Measurements from ENCODE around the gene COX7A2L.
"Not testable (repeated sequence)": the region's sequence is repeated elsewhere in the genome, so short reads cannot be mapped to it uniquely, and the experiment has no call there.

The COX7A2L gene

DNA sequence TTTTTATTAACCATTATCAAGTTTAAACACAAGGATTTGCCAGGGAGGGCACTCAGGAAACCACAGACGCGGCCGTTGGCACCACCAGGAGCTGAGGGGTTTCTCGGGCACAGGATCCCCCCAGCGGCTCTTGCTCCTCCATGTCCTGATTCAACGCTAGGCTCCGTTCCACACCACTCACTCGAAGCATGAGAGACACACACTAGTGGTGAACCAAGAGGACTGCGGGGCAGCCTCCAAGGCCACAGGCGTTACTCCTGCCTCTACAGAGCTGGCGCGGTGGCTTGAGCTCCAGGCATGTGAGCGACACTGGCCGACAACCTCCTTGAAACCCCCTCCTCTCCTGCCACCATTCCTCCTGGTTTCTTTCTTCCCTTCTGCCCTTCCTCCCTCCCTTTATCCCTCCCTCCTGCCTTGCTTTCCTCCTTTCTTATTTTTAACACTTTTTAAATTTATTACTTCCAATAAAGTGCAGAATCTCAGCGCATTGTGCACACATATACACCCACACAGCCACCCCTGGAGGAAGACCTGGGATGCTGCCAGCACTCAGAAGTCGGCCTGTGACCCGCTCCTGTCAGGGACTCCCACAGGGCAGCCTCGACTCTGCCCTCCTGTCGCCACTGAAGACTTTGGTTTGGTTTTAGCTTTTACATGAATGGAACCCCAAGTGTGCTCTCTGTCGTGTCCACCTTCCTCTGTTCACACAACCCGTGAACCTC is 21.7 kb downstream of the COX7A2L start:
- no peak for DNase-seq (ENCODE audit: low read depth)

DNA sequence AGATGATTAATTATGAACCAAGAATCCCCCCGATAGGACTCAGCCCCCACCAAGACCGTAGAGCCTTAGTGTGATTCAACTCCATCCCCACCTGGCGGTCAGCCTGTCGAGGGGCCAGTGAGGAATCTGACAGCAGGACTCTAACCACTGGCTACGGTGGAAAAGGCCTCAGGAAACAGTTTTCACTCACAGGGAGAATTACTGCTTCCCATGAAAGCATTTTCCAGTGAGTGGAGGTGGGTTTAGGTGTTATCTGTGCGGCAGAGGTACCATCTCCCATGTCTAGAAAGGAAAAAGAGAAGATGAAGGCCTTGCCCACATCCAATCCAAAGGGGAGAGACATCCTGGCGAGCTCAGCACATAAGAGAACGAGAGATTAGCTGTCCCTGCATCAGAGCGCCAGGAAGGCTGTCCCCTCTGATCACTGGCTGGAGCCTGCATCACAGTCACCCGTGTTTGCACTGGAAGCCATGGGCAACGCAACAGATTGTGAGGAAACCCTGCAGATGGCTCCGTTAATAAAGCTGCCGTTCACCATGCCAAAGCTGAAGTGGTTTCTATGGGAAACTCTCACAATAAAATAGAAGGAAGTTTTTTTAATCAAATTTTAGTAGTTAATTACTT is 22.3 kb downstream of the COX7A2L start:
- no peak for DNase-seq (ENCODE audit: low read depth)

DNA sequence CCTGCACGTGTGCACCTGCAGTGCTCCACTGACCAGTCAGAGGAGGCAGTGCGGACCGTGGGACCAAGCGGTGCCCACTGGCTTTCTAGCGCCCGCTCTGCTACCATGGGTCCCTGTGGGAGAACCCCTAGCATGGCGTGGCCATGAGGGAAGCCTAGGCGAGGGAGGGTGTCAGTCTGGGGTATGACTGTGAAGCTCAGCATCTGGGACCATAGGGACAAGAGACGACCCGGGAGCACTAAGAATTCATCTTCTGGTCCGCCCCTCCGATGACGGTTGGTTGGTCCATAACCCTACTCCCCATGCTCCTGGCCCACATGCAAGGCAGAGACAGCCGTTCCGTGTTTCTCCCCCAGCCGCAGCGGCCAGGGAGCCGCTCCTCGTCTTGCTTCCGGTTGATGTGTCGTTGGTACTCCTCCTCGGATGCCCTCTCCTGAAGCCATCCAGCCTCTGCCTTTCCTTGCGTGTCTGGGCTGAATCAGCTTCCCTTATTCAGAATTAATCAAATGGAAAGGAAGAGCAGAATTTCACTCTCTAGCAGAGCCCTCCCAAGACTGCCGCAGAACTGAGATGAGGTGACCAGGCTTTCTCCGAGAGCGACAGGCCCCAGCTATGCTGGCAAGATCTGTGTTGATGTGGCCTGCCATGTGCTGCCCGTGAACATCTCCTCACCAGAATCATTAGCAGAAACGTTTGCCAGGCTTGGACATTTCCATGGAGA is 23.0 kb downstream of the COX7A2L start:
- no peak for DNase-seq (ENCODE audit: low read depth)

DNA sequence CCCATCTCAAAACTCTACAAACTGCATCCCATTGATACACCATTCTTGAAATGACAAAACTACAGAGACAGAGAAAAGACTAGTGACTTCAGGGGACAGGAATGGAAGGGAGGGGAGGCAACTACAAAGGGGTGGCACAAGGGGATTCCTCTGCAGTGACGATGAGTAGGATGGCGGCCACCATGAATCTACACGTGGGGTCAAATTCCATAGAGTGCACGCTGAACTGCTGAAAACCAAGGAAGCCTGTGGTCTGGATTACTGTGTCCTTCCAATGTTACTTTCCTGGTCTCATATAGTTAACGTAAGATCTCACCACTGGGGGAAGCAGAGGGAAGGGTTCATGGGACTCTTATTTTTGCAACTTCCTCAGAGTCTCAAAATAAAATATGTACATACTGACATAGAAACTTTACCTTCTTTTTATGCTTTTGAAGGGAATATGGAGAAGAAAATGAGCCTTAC is 23.6 kb downstream of the COX7A2L start:
- no peak for DNase-seq (ENCODE audit: low read depth)

DNA sequence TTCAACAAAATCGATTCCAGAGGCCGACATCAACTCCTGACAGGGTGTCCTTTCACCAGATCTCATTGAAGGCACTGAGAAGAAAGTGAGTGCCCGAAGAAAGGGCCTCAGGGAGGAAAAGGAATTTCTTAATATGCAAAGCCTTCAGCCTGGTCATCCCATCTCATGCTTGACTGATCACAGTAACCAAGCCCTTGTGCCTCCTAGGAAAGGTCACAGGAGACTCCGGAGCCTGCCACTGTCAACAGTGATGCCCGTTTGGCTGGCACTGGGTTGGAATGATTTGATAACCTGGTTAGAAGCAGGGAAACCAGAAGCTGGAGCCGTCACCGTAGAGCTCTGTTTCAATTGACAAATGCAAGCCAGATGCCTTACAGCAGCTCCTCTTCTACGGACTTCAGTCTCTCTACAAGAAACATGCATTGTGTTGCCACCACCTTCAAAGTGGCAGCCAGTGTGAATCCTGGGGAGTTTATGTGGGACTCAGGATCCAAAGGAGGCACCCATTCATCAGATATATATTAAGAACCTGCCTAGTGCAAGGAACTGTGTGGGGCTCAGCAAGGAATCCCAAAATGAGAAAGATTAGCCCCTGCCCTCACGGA is 24.6 kb downstream of the COX7A2L start:
- DNase-seq (ENCODE audit: low read depth): no peak

DNA sequence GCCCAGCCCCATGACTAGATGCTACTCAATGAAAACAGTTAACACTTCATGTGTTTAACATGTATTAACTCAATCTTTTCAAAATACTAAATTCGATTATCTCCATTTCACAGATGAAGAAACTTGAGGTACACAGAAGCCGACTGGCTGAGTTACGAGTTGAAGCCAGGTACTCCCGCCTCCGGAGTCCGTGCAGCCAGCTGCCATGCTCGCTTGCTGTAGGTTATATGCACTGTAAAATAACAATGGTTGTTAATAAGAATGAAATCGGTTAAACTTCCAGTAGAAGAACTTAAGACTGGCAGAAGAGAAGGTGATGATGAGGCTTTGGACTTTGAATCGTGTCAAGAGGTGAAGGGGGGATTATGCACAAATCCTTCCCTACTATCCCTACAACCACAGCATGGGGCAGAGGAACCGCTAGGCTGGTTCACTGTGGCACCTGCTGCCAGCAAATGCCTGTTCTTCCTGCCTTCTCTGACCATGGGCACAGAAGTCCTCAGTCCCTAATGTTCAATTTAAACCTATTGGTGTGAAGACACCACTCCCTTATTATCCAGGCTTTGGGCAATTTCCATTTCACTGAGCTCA is 25.4 kb downstream of the COX7A2L start:
- DNase-seq (ENCODE audit: low read depth): no peak

DNA sequence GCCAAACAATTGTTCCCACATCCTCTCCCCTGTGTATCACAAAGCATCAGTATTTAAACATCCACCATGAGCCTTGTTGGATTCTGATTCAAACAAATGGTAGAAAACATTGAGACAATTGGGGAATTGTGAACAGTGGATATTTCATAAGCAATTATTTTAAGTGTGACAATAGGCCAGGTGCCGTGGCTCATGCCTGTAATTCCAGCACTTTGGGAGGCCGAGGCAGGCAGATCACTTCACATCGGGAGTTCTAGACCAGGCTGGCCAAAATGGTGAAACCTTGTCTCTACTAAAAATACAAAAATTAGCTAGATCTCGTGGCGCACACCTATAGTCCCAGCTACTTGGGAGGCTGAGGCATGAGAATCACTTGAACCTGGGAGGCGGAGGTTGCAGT is 26.2 kb downstream of the COX7A2L start:
- DNase-seq (ENCODE audit: low read depth): not testable (repeated sequence)

DNA sequence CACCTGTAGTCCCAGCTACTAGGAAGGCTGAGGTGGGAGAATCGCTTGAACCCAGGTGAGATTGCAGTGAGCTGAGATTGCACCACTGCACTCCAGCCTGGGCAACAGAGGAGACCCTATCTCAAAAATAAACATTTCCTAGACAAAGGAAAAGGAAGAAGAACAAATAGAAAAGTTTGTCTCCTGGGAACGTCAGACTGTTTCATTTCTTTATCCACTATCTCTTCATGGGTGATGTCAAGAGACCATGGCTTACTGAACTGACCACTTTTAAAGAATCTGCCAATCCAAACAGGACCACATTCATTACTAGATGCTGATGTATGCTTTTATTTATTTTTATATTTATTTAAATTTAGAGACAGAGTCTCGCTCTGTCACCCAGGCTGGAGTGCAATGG is 26.8 kb downstream of the COX7A2L start:
- no peak for DNase-seq (ENCODE audit: low read depth)

DNA sequence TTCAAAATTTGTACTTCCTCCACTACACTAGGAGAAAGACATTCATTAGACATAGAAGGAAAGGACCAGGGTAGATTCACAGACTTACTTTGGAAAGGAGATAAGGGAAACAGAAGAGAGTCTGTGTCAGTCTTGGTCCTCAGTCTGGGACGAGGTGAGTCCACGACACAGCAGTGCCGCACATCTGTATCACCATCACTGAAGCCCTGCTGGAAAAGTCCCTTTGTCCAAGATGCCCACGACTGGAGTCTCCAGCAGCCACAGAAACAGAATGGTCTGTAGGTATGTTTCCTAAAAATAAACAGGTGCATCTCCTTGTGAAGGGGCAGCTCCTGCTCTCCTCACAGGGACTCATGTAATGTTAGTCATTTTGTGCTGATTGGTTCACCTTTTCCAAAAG is 27.4 kb downstream of the COX7A2L start:
- DNase-seq (ENCODE audit: low read depth): no peak

DNA sequence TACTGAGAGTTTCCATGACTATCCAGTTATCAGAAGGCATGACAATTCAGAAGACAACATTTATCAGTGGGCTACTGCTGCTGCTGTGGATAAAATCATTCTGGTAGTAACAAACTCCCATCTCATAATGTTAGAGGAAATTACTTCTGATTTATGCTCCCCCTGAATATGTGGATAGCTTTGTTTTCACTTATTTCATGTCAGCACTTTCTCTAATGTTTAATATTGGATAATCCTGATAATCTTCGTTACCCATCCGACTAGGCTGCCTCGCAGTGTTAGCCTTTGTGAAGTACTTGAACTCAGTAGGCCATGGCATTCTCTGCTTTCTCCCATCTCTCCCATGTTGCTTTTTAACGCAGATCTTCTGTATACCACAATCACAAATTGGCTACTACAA is 28.4 kb downstream of the COX7A2L start:
- DNase-seq (ENCODE audit: low read depth): no peak

DNA sequence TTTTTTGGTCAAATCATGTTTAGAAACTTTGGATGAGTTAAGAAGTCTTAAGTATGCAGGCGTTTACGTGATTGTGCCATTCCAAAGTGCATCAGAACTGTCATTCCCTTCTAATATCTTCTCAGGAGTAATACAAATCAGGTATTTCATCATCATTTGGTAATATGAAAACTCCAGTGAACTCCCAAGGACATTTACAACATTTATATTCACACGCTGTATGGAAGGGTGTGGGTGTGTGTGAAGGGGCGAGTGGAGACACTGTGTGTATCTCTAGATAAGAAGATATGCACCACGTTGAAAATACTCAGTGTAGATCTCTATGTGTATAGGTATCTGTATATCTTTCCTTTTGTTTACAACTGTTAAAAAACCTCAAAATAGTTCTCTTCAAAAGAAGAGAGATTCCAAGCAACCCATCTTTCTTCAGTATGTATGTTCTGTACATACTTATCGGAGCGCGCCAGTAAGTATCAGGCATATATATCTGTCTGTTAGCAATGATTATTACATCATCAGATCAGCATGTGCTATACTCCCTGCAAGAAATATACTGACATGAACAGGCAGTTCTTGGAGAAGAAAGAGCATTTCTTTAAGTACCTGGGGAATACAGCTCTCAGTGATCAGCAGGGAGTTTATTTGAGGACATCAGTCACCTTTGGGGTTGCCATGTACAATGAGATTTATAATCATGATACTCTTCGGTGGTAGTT is 29.3 kb downstream of the COX7A2L start:
- DNase-seq (ENCODE audit: low read depth): no peak

DNA sequence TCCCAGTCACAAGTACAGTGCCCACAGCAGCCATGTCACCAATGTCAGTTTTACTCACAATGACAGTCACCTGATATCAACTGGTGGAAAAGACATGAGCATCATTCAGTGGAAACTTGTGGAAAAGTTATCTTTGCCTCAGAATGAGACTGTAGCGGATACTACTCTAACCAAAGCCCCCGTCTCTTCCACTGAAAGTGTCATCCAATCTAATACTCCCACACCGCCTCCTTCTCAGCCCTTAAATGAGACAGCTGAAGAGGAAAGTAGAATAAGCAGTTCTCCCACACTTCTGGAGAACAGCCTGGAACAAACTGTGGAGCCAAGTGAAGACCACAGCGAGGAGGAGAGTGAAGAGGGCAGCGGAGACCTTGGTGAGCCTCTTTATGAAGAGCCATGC is 31.3 kb downstream of the COX7A2L start:
- no peak for DNase-seq (ENCODE audit: low read depth)

DNA sequence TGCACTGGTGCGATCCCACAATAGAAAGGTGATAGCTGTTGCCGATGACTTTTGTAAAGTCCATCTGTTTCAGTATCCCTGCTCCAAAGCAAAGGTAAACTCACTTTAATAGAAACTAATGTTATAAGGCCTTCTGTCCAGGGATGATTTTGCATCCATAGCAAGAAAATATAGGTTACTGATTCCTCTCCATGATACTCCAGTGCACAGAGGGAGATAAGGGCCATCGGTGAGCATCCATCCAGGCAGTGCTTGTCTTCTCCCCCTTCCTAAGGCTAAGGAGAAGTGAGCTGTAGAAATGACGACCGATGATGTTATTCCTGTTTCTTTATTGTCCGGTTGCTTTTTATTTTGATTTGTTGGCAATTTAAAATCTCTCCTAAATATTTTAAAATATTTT is 32.1 kb downstream of the COX7A2L start:
- no peak for DNase-seq (ENCODE audit: low read depth)

DNA sequence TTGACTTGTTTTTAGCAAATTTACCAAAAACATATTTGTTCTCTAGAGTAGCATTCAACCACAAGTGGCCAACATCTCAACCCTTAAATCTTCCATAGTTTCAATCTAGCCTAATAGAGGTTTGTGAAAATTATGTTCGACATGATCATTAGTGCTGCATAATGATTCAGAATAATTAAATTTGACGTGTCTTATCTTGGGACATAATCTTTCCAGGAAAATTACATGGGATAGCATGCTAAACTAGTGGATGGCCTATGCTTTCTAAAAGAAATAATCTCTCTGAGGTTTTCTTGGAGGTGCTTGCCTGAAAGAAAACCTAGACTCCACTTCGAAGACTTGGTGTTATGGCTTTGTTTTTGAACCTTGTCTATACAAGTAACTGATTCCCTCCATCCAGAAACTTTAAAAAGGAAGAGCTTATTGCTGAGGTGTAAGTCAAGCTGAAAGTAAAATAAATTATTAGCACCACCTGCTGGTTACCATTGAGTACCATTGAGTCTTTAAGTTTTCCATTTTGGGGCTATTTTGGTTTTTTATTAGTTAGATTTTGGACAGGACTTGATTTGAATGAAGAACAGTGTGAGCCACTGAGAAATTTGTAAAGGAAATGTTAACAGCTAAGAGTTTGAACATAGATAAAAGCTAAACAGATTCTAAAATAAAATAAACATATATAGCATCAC is 32.7 kb downstream of the COX7A2L start:
- DNase-seq (ENCODE audit: low read depth): no peak

DNA sequence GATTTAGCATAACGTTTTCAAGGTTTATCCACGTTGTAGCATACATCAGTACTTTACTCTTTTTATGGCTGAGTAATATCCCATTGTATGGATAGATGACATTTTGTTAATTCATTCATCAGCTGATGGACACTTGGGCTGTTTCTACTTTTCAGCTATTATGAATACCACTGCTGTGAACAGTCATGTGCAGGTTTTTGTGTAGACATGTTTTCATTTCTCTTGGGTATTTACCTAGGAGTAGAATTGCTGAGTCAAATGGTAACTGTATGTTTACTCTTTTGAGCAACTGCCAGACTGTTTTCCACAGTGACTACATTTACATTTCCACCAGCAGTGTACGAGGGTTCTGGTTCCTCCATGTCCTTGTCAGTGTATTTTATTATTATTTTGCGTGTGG is 33.9 kb downstream of the COX7A2L start:
- no peak for DNase-seq (ENCODE audit: low read depth)

DNA sequence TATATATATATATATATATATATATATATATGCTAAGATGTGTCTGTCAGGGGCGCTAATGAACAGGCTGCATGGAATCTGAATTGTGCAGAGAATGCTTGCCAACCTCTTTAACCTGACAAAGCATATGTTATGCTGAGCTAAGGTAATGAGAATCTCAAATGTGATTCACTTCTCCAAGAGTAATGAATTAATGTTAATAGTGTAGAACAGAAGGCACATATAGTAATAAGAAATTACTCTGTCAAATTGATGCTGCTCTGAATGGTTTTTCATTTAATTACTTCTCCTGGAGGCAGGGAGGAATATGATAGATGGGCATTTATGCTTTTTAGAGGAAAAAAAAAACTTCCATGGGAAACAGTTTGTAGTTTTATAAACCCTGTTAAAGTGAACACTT is 35.4 kb downstream of the COX7A2L start:
- DNase-seq (ENCODE audit: low read depth): no peak

DNA sequence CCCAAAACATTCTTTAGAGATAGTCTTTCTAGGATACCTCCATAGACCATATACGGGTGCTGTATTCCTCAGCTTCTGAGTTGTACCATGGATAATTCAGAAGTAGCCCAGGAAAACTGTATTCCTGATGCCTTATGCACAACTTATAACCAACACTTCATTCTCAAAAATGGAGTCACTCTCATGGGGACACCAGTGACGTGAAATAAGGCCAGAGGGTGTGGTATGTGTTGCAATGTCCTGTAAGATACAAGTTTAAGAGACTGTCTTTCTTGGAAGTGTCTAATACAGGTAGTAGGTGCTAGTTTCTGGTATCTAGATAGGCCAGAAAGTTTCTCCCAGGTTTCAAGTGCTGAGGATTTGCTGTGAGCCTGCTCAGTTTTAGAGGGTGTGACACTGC is 36.1 kb downstream of the COX7A2L start:
- no peak for DNase-seq (ENCODE audit: low read depth)

DNA sequence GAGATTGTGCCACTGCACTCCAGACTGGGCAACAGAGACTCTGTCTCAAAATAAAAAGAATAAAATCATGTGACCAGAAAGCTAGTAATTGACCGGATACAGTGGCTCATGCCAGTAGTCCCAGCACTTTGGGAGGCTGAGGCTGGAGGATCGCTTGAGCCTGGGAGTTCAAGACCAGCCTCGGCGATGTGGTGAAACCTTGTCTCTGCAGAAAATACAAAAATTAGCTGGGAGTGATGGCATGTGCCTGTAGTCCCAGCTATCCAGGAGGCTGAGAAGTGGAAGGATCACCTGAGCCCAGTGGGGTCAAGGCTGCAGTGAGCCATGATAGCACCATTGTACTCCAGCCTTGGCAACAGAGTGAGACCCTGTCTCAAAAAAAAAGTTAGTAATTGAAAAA is 36.8 kb downstream of the COX7A2L start:
- DNase-seq (ENCODE audit: low read depth): no peak

DNA sequence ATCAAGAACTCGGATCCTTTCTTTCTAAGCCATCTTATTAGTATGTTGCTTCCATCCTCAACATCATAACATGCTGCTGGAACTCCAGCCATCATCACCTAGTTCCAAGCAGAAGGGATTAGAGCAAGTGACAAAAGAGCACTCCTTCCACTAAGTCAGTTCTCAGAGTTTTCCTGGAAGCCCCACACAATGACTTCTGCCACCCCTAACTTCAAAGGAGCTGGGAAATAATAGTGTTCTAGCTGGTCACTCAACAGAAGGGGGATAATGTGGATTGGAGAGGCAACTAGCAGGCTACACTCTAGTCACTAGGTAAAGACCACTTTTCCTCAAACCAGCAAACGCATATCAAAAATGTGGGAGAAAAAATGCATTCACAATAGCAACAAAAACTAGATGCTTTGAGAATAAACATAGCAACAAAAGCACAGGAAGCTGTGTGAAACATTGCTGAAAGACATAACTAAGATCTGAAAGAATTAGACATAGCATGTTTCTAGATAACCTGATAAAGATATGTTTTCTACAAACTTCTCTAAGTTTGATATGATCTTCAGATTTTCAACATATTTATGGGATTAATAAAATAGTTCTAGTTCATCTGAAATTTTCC is 39.5 kb downstream of the COX7A2L start:
- DNase-seq (ENCODE audit: low read depth): no peak

DNA sequence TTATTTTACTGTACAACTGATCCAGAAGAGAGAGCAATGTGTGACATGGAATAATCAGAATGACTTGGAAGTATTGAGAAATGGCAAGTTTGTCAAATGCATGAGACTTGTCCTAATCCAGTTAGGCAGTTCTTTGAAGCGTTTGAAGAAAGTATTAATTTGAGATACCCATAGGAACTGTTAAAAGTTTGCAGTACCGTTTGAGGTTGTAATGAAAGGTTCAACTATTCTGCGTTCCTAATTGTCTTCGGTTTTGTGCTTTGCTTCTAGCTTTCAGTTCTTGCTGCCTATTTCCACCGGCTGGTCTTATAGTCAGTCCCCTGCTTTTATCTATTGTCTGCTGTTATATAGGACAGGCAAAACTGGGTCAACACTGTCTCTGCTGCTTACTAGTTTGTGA is 41.8 kb downstream of the COX7A2L start:
- no peak for DNase-seq (ENCODE audit: low read depth)

DNA sequence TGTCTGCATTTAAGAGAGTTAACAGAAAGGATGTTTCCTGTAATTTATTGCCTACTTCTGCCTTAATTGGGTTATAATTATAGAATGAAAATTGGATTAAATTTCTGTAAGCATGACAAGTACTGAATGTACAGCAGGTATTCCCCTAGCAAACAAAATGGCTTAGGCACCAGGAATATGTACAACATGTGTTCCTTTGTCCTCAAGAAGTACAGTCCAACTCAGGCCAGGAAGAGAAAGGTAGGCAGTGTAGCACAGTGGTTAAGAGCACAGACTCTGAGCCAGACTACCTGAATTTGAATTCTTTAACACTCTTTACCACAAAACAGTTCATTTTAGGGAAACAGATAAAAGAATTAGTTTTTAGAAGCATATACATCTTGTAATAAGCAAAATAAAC is 43.1 kb downstream of the COX7A2L start:
- DNase-seq (ENCODE audit: low read depth): no peak
